ENCODE data around the gene NPR2. TPM values are rescaled to one million over a fixed set of nuclear protein-coding genes. Genes with fewer than 3 reads are reported as not detected.

The NPR2 gene
- total RNA-seq, 4 donors from 2014 or later: 22.0 to 35.9 (median 29.7) TPM

DNA sequence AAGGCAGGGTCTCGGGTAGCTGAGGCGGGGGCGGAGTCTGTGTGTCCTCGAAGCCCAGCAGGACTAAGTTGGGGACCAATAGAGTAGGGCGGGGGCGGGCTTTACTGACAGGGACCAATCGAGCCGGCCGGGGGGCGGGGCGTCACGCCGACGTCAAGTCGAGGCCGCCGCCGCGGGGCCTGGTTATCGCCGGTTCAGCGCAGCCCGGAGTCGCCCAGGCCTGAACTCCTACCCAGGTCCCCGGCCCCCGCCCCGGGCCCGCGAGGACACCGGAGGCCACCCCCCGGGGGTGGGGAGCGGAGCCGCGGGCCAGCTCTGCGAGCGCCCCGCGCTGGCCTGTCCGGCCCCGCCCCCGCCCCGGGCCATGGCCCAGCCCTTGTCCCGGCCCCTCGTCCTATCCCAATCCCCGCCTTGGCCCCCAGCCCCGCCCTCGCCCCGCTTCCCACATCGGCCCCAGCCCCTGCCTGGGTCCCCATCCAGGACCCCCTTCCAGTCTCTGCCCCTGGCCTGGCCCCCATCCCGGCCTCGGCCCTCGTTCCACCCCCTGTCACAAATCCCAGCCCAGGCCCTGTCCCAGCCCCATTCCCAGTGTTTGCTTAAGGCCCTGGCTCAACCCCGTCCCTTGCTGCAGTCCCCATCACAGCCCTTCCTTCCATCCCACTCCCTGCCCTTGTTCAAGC lies 37.8 kb downstream of the NPR2 start, which contains the start of gene TMEM8B:
TMEM8B (plus strand) TSS at position 145 of the 680 bp plus-strand sequence; CDS start at position 365, 220 bp downstream.
- Histone ChIP-seq H3K4me3 (peak within 1 kb of the TSS; percentile 66 to 91 (median 80)), H3K4me1 (peaks cover 33 to 70% (median 54%) of the 10 kb centered on the region in 4 donors), H3K27me3 (no peaks in the 10 kb centered on the region), H3K36me3 (peaks cover 0 to under 1% (median 0%) of the 10 kb centered on the region in 4 donors), H3K27ac (replicated peaks in 1 of 4) (peak within 1 kb of the TSS; percentile 85 to 98 (median 96)), H3K9me3 (no peaks in the 10 kb centered on the region)
- DNase-seq (ENCODE audit: extremely low spot score): peak; percentile 99
- 0% methylated on average over 8 of the region's 53 CpGs for WGBS
- TF ChIP-seq POLR2AphosphoS5 (IDR thresholded peaks at IDR 0.05): peak; percentile 60 to 79
- TF ChIP-seq, protein P1, sequence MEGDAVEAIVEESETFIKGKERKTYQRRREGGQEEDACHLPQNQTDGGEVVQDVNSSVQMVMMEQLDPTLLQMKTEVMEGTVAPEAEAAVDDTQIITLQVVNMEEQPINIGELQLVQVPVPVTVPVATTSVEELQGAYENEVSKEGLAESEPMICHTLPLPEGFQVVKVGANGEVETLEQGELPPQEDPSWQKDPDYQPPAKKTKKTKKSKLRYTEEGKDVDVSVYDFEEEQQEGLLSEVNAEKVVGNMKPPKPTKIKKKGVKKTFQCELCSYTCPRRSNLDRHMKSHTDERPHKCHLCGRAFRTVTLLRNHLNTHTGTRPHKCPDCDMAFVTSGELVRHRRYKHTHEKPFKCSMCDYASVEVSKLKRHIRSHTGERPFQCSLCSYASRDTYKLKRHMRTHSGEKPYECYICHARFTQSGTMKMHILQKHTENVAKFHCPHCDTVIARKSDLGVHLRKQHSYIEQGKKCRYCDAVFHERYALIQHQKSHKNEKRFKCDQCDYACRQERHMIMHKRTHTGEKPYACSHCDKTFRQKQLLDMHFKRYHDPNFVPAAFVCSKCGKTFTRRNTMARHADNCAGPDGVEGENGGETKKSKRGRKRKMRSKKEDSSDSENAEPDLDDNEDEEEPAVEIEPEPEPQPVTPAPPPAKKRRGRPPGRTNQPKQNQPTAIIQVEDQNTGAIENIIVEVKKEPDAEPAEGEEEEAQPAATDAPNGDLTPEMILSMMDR (IDR thresholded peaks at IDR 0.05): no peak
- peak; percentile 26 for TF ChIP-seq POLR2A (IDR thresholded peaks at IDR 0.05; ENCODE audit: low read depth)
- no peak for TF ChIP-seq EP300 (IDR thresholded peaks at IDR 0.05)
- intact Hi-C loops (cut with DNase I): no loop called here

DNA sequence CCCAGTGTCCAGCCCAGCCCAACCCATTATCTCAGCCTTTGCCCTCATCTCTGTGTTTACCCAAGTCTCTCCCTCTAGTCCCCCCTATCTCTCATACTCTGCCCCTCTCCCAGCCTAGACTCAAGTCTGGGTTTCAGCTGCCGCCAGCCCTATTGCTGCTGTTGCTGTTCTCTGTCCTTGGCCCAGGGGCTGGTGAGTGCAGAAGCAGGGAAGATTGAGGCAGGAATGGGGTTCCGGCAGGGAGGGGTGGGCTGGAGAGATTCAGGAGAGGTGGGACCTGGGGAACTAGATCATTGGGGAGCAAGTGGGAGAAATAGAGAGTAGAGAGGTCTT lies 38.3 kb downstream of the NPR2 start:
- 19% methylated on average over 2 of the region's 2 CpGs for WGBS
- TF ChIP-seq POLR2AphosphoS5 (IDR thresholded peaks at IDR 0.05) (no peak), EP300 (IDR thresholded peaks at IDR 0.05) (no peak), POLR2A (IDR thresholded peaks at IDR 0.05; ENCODE audit: low read depth) (no peak)
- TF ChIP-seq, protein P1 (IDR thresholded peaks at IDR 0.05): no peak
- intact Hi-C loops (cut with DNase I): no loop called here

DNA sequence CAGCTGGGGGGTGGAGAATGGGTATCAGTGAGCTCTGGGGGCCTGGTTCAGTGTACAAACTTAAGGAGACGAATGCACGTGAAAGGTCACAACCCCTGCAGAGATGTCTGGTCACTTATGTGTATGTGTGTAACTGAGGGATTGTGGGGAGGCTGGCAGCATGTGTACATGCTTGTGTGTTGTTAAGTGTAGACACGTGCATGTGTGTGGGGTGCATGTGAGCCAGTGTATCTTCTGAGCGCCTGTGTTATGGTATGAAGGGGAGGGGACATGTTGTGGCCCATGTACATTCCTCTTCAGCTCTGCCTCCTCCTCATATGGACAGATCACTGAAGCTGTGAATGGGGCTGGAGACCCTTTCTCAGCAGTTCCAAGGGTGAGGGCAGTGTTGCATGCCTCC lies 39.6 kb downstream of the NPR2 start:
- 75% methylated on average over 4 of the region's 4 CpGs for WGBS

More for the DNA sequence above, 38.3 kb downstream of the NPR2 start:
- H3K36me3 ChIP-seq: peaks cover 0 to 5% (median 0%) of the 10 kb centered on the region in 4 donors
- peak overlapping the region; percentile 85 to 98 (median 96) for H3K27ac ChIP-seq (replicated peaks in 1 of 4)
- H3K27me3 ChIP-seq: no peaks in the 10 kb centered on the region
- H3K4me3 ChIP-seq: peak overlapping the region; percentile 66 to 91 (median 80)
- DNase-seq (ENCODE audit: extremely low spot score): no peak
- H3K9me3 ChIP-seq: no peaks in the 10 kb centered on the region
- H3K4me1 ChIP-seq: peaks cover 35 to 72% (median 56%) of the 10 kb centered on the region in 4 donors

DNA sequence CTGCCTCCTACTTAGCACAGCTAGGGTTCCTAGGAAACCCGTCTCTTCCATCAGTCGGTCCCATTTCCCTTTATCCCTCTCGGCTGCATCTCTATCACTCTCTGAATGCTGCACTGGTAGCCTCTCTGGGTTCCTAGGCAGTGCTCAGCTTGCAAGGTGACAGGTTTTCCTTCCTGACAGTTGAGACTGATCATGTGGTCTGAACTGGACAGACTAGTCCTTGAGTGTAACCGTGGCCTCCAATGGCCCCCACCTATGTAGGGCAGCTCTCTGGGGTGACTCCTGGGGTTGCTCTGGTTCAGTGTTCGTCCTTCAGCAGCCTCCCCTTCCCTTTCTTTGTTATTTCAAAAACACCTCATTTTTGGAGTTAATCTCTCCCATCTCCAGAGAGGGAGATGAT lies 41.4 kb downstream of the NPR2 start:
- Histone ChIP-seq H3K9me3 (no peaks in the 10 kb centered on the region), H3K27ac (replicated peaks in 1 of 4) (peak overlapping the region in 2 of 4 donors; percentile 10 to 62), H3K36me3 (peaks cover 0 to 19% (median 3%) of the 10 kb centered on the region in 4 donors), H3K4me1 (peaks cover 35 to 59% (median 49%) of the 10 kb centered on the region in 4 donors), H3K27me3 (no peaks in the 10 kb centered on the region), H3K4me3 (no peak overlapping the region)
- intact Hi-C loops (cut with DNase I): no loop called here
- WGBS: 80% methylated on average over 5 of the region's 5 CpGs
- DNase-seq (ENCODE audit: extremely low spot score): no peak
- TF ChIP-seq EP300 (IDR thresholded peaks at IDR 0.05): no peak

More for the DNA sequence above, 39.6 kb downstream of the NPR2 start:
- no peak for DNase-seq (ENCODE audit: extremely low spot score)
- Histone ChIP-seq H3K36me3 (peaks cover 0 to 18% (median 3%) of the 10 kb centered on the region in 4 donors), H3K9me3 (no peaks in the 10 kb centered on the region), H3K27me3 (no peaks in the 10 kb centered on the region), H3K4me3 (no peak overlapping the region), H3K4me1 (peaks cover 35 to 70% (median 56%) of the 10 kb centered on the region in 4 donors), H3K27ac (replicated peaks in 1 of 4) (no peak overlapping the region)
- intact Hi-C loops (cut with DNase I): no loop called here
- TF ChIP-seq, protein P1 (IDR thresholded peaks at IDR 0.05): no peak

DNA sequence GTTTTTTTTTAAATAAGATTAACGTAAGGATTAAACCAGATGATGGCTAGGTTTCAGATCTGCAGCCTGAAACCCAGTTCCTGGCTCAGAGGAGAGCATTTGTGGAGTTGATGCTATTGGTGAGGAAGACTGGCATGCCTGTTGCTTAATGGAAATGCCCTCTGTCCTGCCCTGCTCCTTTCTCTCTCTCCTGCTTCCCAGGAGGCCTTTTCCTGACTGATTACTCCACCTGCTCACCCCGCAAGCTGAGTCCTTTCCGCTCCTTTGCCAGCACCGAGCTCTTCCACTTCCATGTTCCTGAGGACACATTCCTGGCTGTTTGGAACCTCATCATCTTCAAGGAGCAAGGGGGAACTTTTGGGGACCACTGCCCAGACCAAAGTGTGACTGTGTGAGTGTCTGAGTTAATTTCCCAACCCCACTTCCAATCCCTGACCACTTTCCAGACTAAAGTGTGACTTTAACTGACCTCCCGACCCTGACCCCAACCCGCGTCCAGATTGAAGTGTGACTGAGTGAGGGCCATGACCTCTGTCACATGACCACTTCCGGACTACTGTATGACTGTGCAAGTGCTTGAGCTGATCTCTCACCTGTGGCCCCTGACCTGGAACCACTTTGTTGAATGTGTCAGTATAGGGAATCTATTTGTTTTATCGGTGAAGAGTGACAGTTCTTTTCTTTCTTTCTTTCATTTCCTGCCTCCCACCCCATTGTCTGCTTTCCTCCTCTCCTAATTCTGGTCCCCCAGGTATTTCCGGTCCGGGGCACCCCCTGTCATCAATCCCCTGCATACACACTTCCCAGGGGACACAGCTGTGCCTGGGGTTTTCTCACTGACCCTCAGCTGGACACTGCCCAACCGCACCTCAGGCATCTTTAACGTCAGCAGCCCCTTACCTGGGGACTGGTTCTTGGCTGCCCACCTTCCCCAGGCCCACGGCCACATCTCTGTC lies 43.1 kb downstream of the NPR2 start:
- intact Hi-C loops (cut with DNase I): no loop called here
- no peak for DNase-seq (ENCODE audit: extremely low spot score)
- no peaks in the 10 kb centered on the region for H3K27me3 ChIP-seq
- peaks cover 0 to 19% (median 3%) of the 10 kb centered on the region in 4 donors for H3K36me3 ChIP-seq
- H3K27ac ChIP-seq (replicated peaks in 1 of 4): peak overlapping the region in 1 of 4 donors; percentile 10
- WGBS: 75% methylated on average over 14 of the region's 14 CpGs
- H3K4me3 ChIP-seq: no peak overlapping the region
- peaks cover 30 to 47% (median 41%) of the 10 kb centered on the region in 4 donors for H3K4me1 ChIP-seq
- H3K9me3 ChIP-seq: no peaks in the 10 kb centered on the region
- TF ChIP-seq EP300 (IDR thresholded peaks at IDR 0.05): no peak
- TF ChIP-seq POLR2A (IDR thresholded peaks at IDR 0.05; ENCODE audit: low read depth): no peak
- no peak for TF ChIP-seq POLR2AphosphoS5 (IDR thresholded peaks at IDR 0.05)
